HG03196 (cell line): ENCODE results near the gene NELFCD.
A peak's percentile ranks its signal among the peaks of the same experiment; 100 is the strongest.
"Not testable (repeated sequence)": the region's sequence is repeated elsewhere in the genome, so short reads cannot be mapped to it uniquely, and the experiment has no call there.

Source experiments
- ATAC-seq: cut with Tn5 transposase; IDR thresholded peaks from one replicate; pipeline ENCODE4 v1.9.1; 2021; ENCODE audit not compliant: unreplicated experiment

Gene NELFCD

GRCh38 chr20:58980711-58981627, at the start of gene NELFCD:
Gene NELFCD, plus strand, starts transcription at chr20:58981256. Its CDS starts 54 bp downstream, at chr20:58981310.
- peak; percentile 78 for ATAC-seq

- no peak for ATAC-seq
Measured at GRCh38 chr20:58932170-58932569, 48.9 kb upstream of the NELFCD start.

- ATAC-seq: no peak
Measured at GRCh38 chr20:58938078-58938477, 43.0 kb upstream of the NELFCD start.

GRCh38 chr20:58938541-58938940, 42.5 kb upstream of the NELFCD start:
- no peak for ATAC-seq

- no peak for ATAC-seq
Measured at GRCh38 chr20:58941471-58941870, 39.6 kb upstream of the NELFCD start.

- no peak for ATAC-seq
Measured at GRCh38 chr20:58942549-58942948, 38.5 kb upstream of the NELFCD start.

- no peak for ATAC-seq
Measured at GRCh38 chr20:58944610-58945009, 36.4 kb upstream of the NELFCD start.

GRCh38 chr20:58945965-58946631, 35.0 kb upstream of the NELFCD start:
- ATAC-seq: no peak

GRCh38 chr20:58947797-58948388, 33.2 kb upstream of the NELFCD start:
- not testable (repeated sequence) for ATAC-seq

- ATAC-seq: no peak
Measured at GRCh38 chr20:58950603-58951002, 30.5 kb upstream of the NELFCD start.

- ATAC-seq: no peak
Measured at GRCh38 chr20:58953050-58953449, 28.0 kb upstream of the NELFCD start.

GRCh38 chr20:58956078-58956477, 25.0 kb upstream of the NELFCD start:
- ATAC-seq: no peak

- no peak for ATAC-seq
Measured at GRCh38 chr20:58959652-58960051, 21.4 kb upstream of the NELFCD start.

GRCh38 chr20:58963060-58963584, 17.9 kb upstream of the NELFCD start:
- ATAC-seq: no peak

GRCh38 chr20:58963922-58964321, 17.1 kb upstream of the NELFCD start:
- ATAC-seq: not testable (repeated sequence)

- no peak for ATAC-seq
Measured at GRCh38 chr20:58965270-58966064, 15.6 kb upstream of the NELFCD start.

GRCh38 chr20:58967652-58968429, 13.2 kb upstream of the NELFCD start:
- ATAC-seq: no peak

GRCh38 chr20:58969439-58969838, 11.6 kb upstream of the NELFCD start:
- ATAC-seq: no peak

- no peak for ATAC-seq
Measured at GRCh38 chr20:58970146-58970545, 10.9 kb upstream of the NELFCD start.

- ATAC-seq: no peak
Measured at GRCh38 chr20:58971429-58971828, 9.6 kb upstream of the NELFCD start.
